HT1080 (cell line): ENCODE measurements around the gene QRICH1. TPM values are rescaled to one million over a fixed set of nuclear protein-coding genes. Genes with fewer than 3 reads are reported as not detected.
A peak's percentile ranks its signal among the peaks of the same experiment; 100 is the strongest.

ENCODE experiments used
- DNase-seq: peaks from one replicate; pipeline ENCODE4 v3.0.0-alpha.2; 2015; ENCODE audit warnings: low read depth
- total RNA-seq: library from RNA; depleted of rRNA; stranded (reverse); fragments of >200 nt; shearing (Covaris generic); gene quantifications from 2 replicates; pipeline ENCODE4 v1.2.3, GENCODE V29; 2014

Gene QRICH1
- total RNA-seq, 1 experiment from 2014 or later: 100 TPM

- no peak for DNase-seq
Observed at GRCh38 chr3:48999085-48999858, 94.6 kb downstream of the QRICH1 start.

GRCh38 chr3:48997714-48998637 is 95.9 kb downstream of the QRICH1 start:
- no peak for DNase-seq

GRCh38 chr3:48997102-48997635 is 96.7 kb downstream of the QRICH1 start:
- no peak for DNase-seq

GRCh38 chr3:48996640-48997039 is 97.2 kb downstream of the QRICH1 start:
- no peak for DNase-seq

GRCh38 chr3:48993834-48994233 is 100.0 kb downstream of the QRICH1 start:
- DNase-seq: no peak

GRCh38 chr3:48991851-48992545 is 101.9 kb downstream of the QRICH1 start:
- no peak for DNase-seq

- no peak for DNase-seq
Observed at GRCh38 chr3:48990636-48991469, 103.0 kb downstream of the QRICH1 start.

GRCh38 chr3:48989796-48990635 is 103.9 kb downstream of the QRICH1 start, which contains the start of gene P4HTM:
TSS of gene P4HTM (plus strand) at chr3:48990241. CDS start at chr3:48990257, 16 bp downstream.
- DNase-seq: peak; percentile 93

- no peak for DNase-seq
Observed at GRCh38 chr3:48989126-48989795, 104.6 kb downstream of the QRICH1 start.

GRCh38 chr3:48985831-48986376 is 108.0 kb downstream of the QRICH1 start:
- DNase-seq: no peak

- peak; percentile 45 for DNase-seq
Observed at GRCh38 chr3:48984663-48985062, 109.2 kb downstream of the QRICH1 start.

- no peak for DNase-seq
Observed at GRCh38 chr3:48983096-48983495, 110.8 kb downstream of the QRICH1 start.

GRCh38 chr3:48982686-48983085 is 111.2 kb downstream of the QRICH1 start:
- DNase-seq: no peak

GRCh38 chr3:48982016-48982415 is 111.9 kb downstream of the QRICH1 start:
- no peak for DNase-seq

- no peak for DNase-seq
Observed at GRCh38 chr3:48980295-48980694, 113.6 kb downstream of the QRICH1 start.
